ENCODE results near the gene IKBKE.
A peak's percentile ranks its signal among the peaks of the same experiment; 100 is the strongest.

Gene IKBKE

DNA sequence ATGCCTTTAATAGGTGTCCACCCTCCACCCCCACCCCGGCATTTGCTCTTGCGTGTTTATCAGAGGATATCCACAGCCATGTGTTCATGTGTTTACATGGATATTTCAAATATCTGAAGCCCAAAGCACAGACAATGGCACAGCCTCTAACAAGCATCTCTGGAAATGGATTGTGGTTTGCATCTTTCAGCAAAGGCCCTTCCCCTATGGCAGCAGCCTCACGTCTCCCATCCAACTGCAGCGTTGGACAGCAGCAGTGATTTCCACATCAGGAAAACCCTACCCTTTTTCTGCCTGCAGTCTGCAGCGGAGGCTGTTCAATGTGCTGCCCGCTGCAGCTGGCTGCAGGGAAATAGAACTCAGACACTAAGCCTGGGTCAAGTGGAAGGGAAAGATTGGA, 38.7 kb downstream of the IKBKE start:
- Histone ChIP-seq H3K27me3 (ENCODE audit: control insufficient read depth in 3 of 3, insufficient read depth in 3 of 3, low read depth in 1 of 3, low read length in 3 of 3) (peaks cover 11 to 91% (median 47%) of the 10 kb centered on the region in 3 experiments), H3K4me2 (ENCODE audit: insufficient read depth, low read length, poor library complexity, severe bottlenecking) (no peak overlapping the region), H4K8ac (ENCODE audit: low read depth, low read length) (no peak overlapping the region), H3K23ac (ENCODE audit: low read depth, low read length, poor library complexity) (no peak overlapping the region), H3K4me1 (ENCODE audit: control insufficient read depth in 2 of 2, insufficient read depth in 1 of 2, low read depth in 1 of 2, low read length in 2 of 2) (peaks cover 5 to 17% of the 10 kb centered on the region in 2 donors), H3K79me1 (ENCODE audit: low read depth, low read length) (no peaks in the 10 kb centered on the region), H3K36me3 (replicated peaks in 1 of 2; ENCODE audit: control insufficient read depth in 2 of 2, insufficient read depth in 2 of 2, low read length in 2 of 2) (no peaks in the 10 kb centered on the region), H3K4ac (ENCODE audit: low read length) (no peak overlapping the region), H2AK5ac (ENCODE audit: low read depth, low read length) (no peak overlapping the region), H2BK120ac (ENCODE audit: low read depth, low read length) (no peak overlapping the region), H3K4me3 (ENCODE audit: low read length in 2 of 2) (no peak overlapping the region), H3K27ac (replicated peaks; ENCODE audit: low read length) (no peak overlapping the region), H2AFZ (ENCODE audit: low read length) (no peak overlapping the region), H2BK15ac (ENCODE audit: low read length) (no peak overlapping the region), H3K18ac (ENCODE audit: low read length) (no peak overlapping the region), H3K14ac (ENCODE audit: low read length) (no peak overlapping the region), H3K9me3 (replicated peaks in 1 of 2; ENCODE audit: control insufficient read depth in 2 of 2, insufficient read depth in 1 of 2, low read depth in 1 of 2, low read length in 2 of 2) (no peaks in the 10 kb centered on the region), H3K9ac (ENCODE audit: low read depth, low read length, poor library complexity) (no peak overlapping the region), H4K91ac (ENCODE audit: low read depth, low read length, poor library complexity) (no peak overlapping the region), H2BK12ac (ENCODE audit: low read length) (no peak overlapping the region), H2BK5ac (ENCODE audit: low read length) (no peak overlapping the region)
- WGBS, 2 donors (ENCODE audit: extremely low coverage in 2 of 2, insufficient read length in 2 of 2, insufficient replicate concordance in 1 of 2) = no CpG with 5 or more reads among the region's 6 CpGs
- DNase-seq (ENCODE audit: low spot score) = no peak

DNA sequence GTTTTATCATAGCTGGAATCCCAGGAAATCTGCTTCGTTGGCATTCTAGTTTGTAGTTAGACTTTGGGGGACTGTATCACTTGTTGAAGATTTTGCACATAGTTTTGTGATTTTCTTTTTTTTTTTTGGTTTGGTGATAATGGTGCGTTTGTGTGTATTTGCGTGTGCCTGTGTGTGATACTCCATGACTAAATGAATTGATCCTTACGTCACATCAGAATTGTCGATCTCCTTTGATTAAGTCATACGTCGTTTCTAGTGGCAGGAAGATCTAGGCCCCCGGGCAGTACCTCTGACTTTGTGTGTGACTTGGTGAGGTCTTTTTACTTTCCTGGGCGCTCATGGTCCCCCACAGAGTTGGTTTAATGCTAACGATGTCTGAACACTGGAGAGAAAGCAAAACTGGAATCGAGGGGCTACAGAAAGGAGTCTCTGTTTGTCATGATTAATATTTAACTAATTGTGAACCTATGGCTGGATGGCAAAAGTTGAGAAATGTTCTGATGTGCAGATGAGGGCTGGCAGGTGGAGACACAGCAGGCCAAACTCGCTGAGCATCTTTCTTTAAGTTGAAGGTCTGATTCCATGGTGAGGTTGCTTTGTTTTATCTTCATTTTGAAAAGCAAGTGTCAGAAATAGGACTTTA, 39.5 kb downstream of the IKBKE start:
- no peak overlapping the region for H3K9ac ChIP-seq (ENCODE audit: low read depth, low read length, poor library complexity)
- no peak overlapping the region for H3K4me3 ChIP-seq (ENCODE audit: low read length in 2 of 2)
- no peak overlapping the region for H3K4me2 ChIP-seq (ENCODE audit: insufficient read depth, low read length, poor library complexity, severe bottlenecking)
- DNase-seq (ENCODE audit: low spot score) = no peak
- H2BK15ac ChIP-seq (ENCODE audit: low read length) = no peak overlapping the region
- no peak overlapping the region for H3K23ac ChIP-seq (ENCODE audit: low read depth, low read length, poor library complexity)
- H3K27ac ChIP-seq (replicated peaks; ENCODE audit: low read length) = no peak overlapping the region
- no peaks in the 10 kb centered on the region for H3K79me1 ChIP-seq (ENCODE audit: low read depth, low read length)
- H2AFZ ChIP-seq (ENCODE audit: low read length) = no peak overlapping the region
- no CpG with 5 or more reads among the region's 12 CpGs for WGBS, 2 donors (ENCODE audit: extremely low coverage in 2 of 2, insufficient read length in 2 of 2, insufficient replicate concordance in 1 of 2)
- H3K9me3 ChIP-seq (replicated peaks in 1 of 2; ENCODE audit: control insufficient read depth in 2 of 2, insufficient read depth in 1 of 2, low read depth in 1 of 2, low read length in 2 of 2) = no peaks in the 10 kb centered on the region
- no peaks in the 10 kb centered on the region for H3K36me3 ChIP-seq (replicated peaks in 1 of 2; ENCODE audit: control insufficient read depth in 2 of 2, insufficient read depth in 2 of 2, low read length in 2 of 2)
- no peak overlapping the region for H2BK12ac ChIP-seq (ENCODE audit: low read length)
- H3K14ac ChIP-seq (ENCODE audit: low read length) = no peak overlapping the region
- no peak overlapping the region for H2AK5ac ChIP-seq (ENCODE audit: low read depth, low read length)
- H2BK120ac ChIP-seq (ENCODE audit: low read depth, low read length) = no peak overlapping the region
- H4K91ac ChIP-seq (ENCODE audit: low read depth, low read length, poor library complexity) = no peak overlapping the region
- H3K4me1 ChIP-seq (ENCODE audit: control insufficient read depth in 2 of 2, insufficient read depth in 1 of 2, low read depth in 1 of 2, low read length in 2 of 2) = peaks cover 5 to 17% of the 10 kb centered on the region in 2 donors
- H3K4ac ChIP-seq (ENCODE audit: low read length) = no peak overlapping the region
- peaks cover 11 to 91% (median 47%) of the 10 kb centered on the region in 3 experiments for H3K27me3 ChIP-seq (ENCODE audit: control insufficient read depth in 3 of 3, insufficient read depth in 3 of 3, low read depth in 1 of 3, low read length in 3 of 3)
- no peak overlapping the region for H4K8ac ChIP-seq (ENCODE audit: low read depth, low read length)
- no peak overlapping the region for H3K18ac ChIP-seq (ENCODE audit: low read length)
- no peak overlapping the region for H2BK5ac ChIP-seq (ENCODE audit: low read length)

DNA sequence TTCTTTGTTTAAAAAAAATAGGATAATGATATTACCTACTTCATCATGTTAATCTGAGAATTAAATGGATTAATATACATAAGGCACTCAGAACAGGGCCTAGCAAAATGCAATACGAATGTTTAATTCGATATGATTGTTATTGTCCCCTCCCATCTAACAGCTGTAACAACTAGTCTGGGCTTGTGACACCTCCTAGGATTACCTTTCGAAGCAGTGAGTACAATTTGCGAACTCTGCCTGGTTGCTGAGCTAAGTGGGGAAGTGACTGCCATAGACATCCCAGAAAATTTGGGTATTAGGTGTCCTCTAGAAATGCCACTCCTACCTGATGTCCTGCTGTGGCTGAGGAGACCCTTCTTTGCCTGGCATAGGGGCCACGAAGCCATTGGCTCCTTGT, 40.1 kb downstream of the IKBKE start:
- H3K23ac ChIP-seq (ENCODE audit: low read depth, low read length, poor library complexity) = no peak overlapping the region
- H2BK5ac ChIP-seq (ENCODE audit: low read length) = no peak overlapping the region
- no peak overlapping the region for H3K14ac ChIP-seq (ENCODE audit: low read length)
- no peak overlapping the region for H2AK5ac ChIP-seq (ENCODE audit: low read depth, low read length)
- no peaks in the 10 kb centered on the region for H3K36me3 ChIP-seq (replicated peaks in 1 of 2; ENCODE audit: control insufficient read depth in 2 of 2, insufficient read depth in 2 of 2, low read length in 2 of 2)
- H3K79me1 ChIP-seq (ENCODE audit: low read depth, low read length) = no peaks in the 10 kb centered on the region
- H3K18ac ChIP-seq (ENCODE audit: low read length) = no peak overlapping the region
- peaks cover 5 to 17% of the 10 kb centered on the region in 2 donors for H3K4me1 ChIP-seq (ENCODE audit: control insufficient read depth in 2 of 2, insufficient read depth in 1 of 2, low read depth in 1 of 2, low read length in 2 of 2)
- no peak overlapping the region for H2BK15ac ChIP-seq (ENCODE audit: low read length)
- H2AFZ ChIP-seq (ENCODE audit: low read length) = no peak overlapping the region
- H4K8ac ChIP-seq (ENCODE audit: low read depth, low read length) = no peak overlapping the region
- no peak overlapping the region for H3K4me3 ChIP-seq (ENCODE audit: low read length in 2 of 2)
- no peak overlapping the region for H3K4me2 ChIP-seq (ENCODE audit: insufficient read depth, low read length, poor library complexity, severe bottlenecking)
- no peak overlapping the region for H4K91ac ChIP-seq (ENCODE audit: low read depth, low read length, poor library complexity)
- H3K4ac ChIP-seq (ENCODE audit: low read length) = no peak overlapping the region
- H3K27me3 ChIP-seq (ENCODE audit: control insufficient read depth in 3 of 3, insufficient read depth in 3 of 3, low read depth in 1 of 3, low read length in 3 of 3) = peaks cover 11 to 91% (median 43%) of the 10 kb centered on the region in 3 experiments
- H3K27ac ChIP-seq (replicated peaks; ENCODE audit: low read length) = no peak overlapping the region
- WGBS, 2 donors (ENCODE audit: extremely low coverage in 2 of 2, insufficient read length in 2 of 2, insufficient replicate concordance in 1 of 2) = no CpG with 5 or more reads among the region's 5 CpGs
- no peak for DNase-seq (ENCODE audit: low spot score)
- H2BK120ac ChIP-seq (ENCODE audit: low read depth, low read length) = no peak overlapping the region
- H2BK12ac ChIP-seq (ENCODE audit: low read length) = no peak overlapping the region
- H3K9ac ChIP-seq (ENCODE audit: low read depth, low read length, poor library complexity) = no peak overlapping the region
- H3K9me3 ChIP-seq (replicated peaks in 1 of 2; ENCODE audit: control insufficient read depth in 2 of 2, insufficient read depth in 1 of 2, low read depth in 1 of 2, low read length in 2 of 2) = no peaks in the 10 kb centered on the region

DNA sequence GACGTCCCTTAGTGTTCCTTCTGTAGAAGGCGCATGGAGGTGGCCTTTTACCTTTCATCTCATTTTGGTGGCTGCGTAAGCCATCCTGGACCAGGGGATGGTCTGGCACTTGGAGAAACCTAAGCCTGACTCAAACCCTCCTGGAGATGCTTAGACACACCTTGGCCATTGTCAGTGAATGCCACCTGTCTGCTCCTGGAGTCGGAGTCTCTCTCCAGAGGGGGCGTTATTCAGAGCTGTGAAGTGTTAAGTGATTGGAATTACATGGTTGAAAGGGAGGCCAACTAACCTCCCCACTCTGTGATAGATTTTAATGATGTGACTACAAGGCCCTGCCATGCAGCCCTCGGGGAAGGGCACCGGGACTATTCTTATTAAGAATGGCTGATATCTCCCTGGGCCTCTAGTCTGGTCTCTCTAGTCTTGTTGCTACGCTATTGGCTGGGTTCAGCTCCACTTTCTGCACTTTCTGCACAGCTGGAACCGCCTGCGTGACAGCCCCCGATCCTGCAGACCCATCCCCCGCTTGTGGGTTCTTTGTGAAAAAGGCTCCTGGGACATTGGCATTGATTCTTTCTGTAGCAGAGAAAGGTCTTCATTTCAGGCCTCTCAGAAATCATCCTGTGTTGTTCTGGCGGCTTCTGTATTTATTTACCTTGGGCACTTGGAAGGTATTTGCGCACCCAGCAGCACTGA, 41.2 kb downstream of the IKBKE start:
- H2AFZ ChIP-seq (ENCODE audit: low read length) = peak overlapping the region; percentile 78
- no peak overlapping the region for H2BK120ac ChIP-seq (ENCODE audit: low read depth, low read length)
- no peak overlapping the region for H2AK5ac ChIP-seq (ENCODE audit: low read depth, low read length)
- no peak overlapping the region for H3K4me3 ChIP-seq (ENCODE audit: low read length in 2 of 2)
- H3K14ac ChIP-seq (ENCODE audit: low read length) = no peak overlapping the region
- no peak overlapping the region for H3K4me2 ChIP-seq (ENCODE audit: insufficient read depth, low read length, poor library complexity, severe bottlenecking)
- no peak overlapping the region for H2BK15ac ChIP-seq (ENCODE audit: low read length)
- no peak overlapping the region for H4K8ac ChIP-seq (ENCODE audit: low read depth, low read length)
- H3K4ac ChIP-seq (ENCODE audit: low read length) = no peak overlapping the region
- no peaks in the 10 kb centered on the region for H3K36me3 ChIP-seq (replicated peaks in 1 of 2; ENCODE audit: control insufficient read depth in 2 of 2, insufficient read depth in 2 of 2, low read length in 2 of 2)
- no peak overlapping the region for H2BK5ac ChIP-seq (ENCODE audit: low read length)
- no peaks in the 10 kb centered on the region for H3K79me1 ChIP-seq (ENCODE audit: low read depth, low read length)
- no peaks in the 10 kb centered on the region for H3K9me3 ChIP-seq (replicated peaks in 1 of 2; ENCODE audit: control insufficient read depth in 2 of 2, insufficient read depth in 1 of 2, low read depth in 1 of 2, low read length in 2 of 2)
- no peak overlapping the region for H3K23ac ChIP-seq (ENCODE audit: low read depth, low read length, poor library complexity)
- H3K27me3 ChIP-seq (ENCODE audit: control insufficient read depth in 3 of 3, insufficient read depth in 3 of 3, low read depth in 1 of 3, low read length in 3 of 3) = peaks cover 11 to 84% (median 33%) of the 10 kb centered on the region in 3 experiments
- DNase-seq (ENCODE audit: low spot score) = no peak
- H3K4me1 ChIP-seq (ENCODE audit: control insufficient read depth in 2 of 2, insufficient read depth in 1 of 2, low read depth in 1 of 2, low read length in 2 of 2) = peaks cover 5 to 17% of the 10 kb centered on the region in 2 donors
- H3K27ac ChIP-seq (replicated peaks; ENCODE audit: low read length) = no peak overlapping the region
- no peak overlapping the region for H3K18ac ChIP-seq (ENCODE audit: low read length)
- H3K9ac ChIP-seq (ENCODE audit: low read depth, low read length, poor library complexity) = no peak overlapping the region
- H4K91ac ChIP-seq (ENCODE audit: low read depth, low read length, poor library complexity) = no peak overlapping the region
- no peak overlapping the region for H2BK12ac ChIP-seq (ENCODE audit: low read length)
- no CpG with 5 or more reads among the region's 14 CpGs for WGBS, 2 donors (ENCODE audit: extremely low coverage in 2 of 2, insufficient read length in 2 of 2, insufficient replicate concordance in 1 of 2)

Measured in neuronal stem cell (in vitro differentiated cells).